ENCODE data around the gene TCL1B.

Gene TCL1B

DNA sequence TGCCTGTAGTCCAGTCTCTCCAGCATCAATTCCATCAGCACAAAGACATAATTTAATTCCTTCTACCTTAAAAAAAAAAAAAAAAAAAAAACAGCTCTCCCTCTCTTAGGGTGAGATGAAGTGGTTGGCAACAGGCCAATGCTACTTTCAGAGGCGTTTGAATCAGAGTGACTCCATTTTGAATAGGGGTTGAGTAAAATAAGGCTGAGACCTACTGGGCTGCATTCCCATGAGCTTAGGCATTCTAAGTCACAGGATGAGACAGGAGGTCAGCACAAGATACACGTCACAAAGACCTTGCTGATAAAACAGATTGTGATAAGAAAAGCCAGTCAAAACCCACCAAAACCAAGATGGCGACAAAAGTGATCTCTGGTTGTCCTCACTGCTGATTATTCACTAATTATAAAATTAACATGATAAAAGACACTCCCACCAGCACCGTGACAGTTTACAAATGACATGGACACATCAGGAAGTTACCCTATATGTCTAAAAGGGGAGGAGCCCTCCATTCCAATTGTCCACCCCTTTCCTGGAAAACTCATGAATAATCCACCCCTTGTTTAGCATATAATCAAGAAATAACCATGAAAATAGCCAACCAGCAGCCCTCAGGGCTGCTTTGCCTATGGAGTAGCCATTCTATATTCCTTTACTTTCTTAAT lies 6.9 kb upstream of the TCL1B start:
- in situ Hi-C loops (cut with HindIII; ENCODE audit: low sequenced_read_pairs): loop anchor here (10.0 kb wide), 1 partner anchor 54 kb away; no protein-coding TSS in a partner anchor
- TF ChIP-seq, protein P1, sequence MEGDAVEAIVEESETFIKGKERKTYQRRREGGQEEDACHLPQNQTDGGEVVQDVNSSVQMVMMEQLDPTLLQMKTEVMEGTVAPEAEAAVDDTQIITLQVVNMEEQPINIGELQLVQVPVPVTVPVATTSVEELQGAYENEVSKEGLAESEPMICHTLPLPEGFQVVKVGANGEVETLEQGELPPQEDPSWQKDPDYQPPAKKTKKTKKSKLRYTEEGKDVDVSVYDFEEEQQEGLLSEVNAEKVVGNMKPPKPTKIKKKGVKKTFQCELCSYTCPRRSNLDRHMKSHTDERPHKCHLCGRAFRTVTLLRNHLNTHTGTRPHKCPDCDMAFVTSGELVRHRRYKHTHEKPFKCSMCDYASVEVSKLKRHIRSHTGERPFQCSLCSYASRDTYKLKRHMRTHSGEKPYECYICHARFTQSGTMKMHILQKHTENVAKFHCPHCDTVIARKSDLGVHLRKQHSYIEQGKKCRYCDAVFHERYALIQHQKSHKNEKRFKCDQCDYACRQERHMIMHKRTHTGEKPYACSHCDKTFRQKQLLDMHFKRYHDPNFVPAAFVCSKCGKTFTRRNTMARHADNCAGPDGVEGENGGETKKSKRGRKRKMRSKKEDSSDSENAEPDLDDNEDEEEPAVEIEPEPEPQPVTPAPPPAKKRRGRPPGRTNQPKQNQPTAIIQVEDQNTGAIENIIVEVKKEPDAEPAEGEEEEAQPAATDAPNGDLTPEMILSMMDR (IDR thresholded peaks at IDR 0.05; ENCODE audit: low read depth, low read length, missing control alignments): no peak
- no peak for DNase-seq (ENCODE audit: low read depth)
- H3K4me3 ChIP-seq (ENCODE audit: low read depth, low read length): no peak overlapping the region

DNA sequence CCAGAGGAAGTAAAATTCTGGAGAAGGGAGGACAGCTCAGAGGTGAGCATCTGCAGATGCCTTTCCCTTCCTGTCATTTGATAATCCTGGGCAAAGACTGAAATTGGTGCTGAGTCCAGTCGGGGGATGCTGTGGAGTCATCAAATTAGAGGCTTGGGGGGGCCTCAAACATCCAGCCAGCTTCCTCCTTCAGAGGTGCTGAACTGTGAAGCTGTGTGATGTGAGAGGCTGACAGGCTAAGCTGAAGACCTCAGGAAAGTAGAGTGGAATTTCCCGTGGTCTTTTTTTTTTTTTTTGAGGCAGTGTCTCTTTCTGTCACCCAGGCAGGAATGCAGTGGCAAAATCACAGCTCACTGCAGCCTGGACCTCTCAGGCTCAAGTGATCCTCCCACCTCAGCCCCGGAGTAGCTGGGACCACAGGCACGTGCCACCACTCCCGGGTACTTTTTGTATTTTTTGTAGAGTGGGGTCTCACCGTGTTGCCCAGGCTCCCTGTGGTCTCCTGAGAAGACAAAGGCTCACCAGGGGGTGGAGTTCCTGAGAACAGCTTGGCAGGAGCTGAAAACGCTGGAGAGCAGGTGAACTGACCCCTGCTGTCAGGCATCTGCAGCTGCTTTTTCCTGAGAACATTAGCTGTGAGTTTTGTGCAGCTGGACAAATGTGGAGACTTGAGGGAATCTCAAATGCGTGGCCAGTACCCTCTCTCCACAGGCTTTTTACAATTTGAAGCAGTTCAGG lies 6.1 kb upstream of the TCL1B start:
- no peak for DNase-seq (ENCODE audit: low read depth)
- TF ChIP-seq, protein P1 (IDR thresholded peaks at IDR 0.05; ENCODE audit: low read depth, low read length, missing control alignments): no peak
- in situ Hi-C loops (cut with HindIII; ENCODE audit: low sequenced_read_pairs): loop anchor here (10.0 kb wide), 1 partner anchor 55 kb away; no protein-coding TSS in a partner anchor
- H3K4me3 ChIP-seq (ENCODE audit: low read depth, low read length): no peak overlapping the region

DNA sequence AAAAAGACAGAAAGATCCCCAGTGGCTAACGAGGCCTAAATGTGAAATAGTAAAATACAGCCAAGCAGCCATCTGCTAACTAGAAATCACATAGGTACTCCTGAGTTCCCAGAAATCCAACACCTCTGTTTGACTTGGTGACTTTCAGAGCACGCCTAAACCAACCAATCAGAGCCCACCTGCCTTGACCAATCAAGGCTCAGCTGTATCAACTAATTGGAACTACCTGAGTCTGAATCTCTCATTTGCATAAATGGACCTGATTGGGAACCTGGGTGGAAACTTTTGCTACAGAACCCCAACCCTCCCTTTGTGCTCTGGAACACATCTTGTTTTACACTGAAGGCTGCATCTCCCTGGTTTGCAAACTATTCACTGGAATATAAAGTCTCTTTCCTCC lies 5.1 kb upstream of the TCL1B start:
- DNase-seq (ENCODE audit: low read depth): no peak
- TF ChIP-seq, protein P1 (IDR thresholded peaks at IDR 0.05; ENCODE audit: low read depth, low read length, missing control alignments): no peak
- H3K4me3 ChIP-seq (ENCODE audit: low read depth, low read length): no peak overlapping the region
- in situ Hi-C loops (cut with HindIII; ENCODE audit: low sequenced_read_pairs): no loop called here

DNA sequence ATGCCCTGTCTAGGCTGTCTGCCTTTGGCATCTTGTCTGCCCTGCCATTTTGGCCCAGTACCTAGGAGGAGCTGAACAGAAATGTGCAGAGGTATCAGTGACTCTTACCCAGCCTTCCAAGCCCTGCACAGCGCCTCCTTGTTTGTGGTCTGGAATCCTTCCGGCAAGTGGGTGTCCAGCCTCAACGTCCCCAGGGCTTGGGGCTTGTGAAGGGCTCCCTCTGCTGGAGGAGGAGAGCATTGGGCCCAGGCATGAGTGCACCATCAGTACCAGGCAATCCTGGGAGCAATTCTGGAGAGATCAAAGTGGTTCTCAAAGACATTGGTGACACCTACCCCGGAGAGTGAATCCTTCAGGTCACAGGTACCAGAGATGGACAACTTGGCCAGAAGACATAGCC lies 2.4 kb upstream of the TCL1B start:
- no peak for DNase-seq (ENCODE audit: low read depth)
- H3K4me3 ChIP-seq (ENCODE audit: low read depth, low read length): no peak overlapping the region
- TF ChIP-seq, protein P1 (IDR thresholded peaks at IDR 0.05; ENCODE audit: low read depth, low read length, missing control alignments): peak; percentile 23
- in situ Hi-C loops (cut with HindIII; ENCODE audit: low sequenced_read_pairs): no loop called here

DNA sequence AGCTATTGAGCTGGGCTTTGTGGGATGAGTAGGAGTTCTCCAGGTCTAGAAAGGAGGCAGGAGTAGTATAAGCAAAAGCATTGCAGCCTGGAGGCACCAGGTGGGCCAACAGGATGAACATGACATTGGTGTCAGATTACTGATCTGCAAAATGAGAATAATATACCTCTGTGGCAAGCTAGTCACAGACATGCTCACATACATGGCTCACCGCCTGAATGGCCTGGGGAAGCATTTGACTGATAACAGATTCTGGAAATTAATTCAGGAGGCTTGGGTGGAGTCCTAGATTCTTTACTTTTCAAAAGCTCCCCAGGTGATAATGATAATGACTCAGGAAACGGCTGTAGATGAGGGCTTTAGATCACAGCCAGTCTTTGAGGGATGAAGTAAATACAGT lies 709 bp downstream of the TCL1B start:
- in situ Hi-C loops (cut with HindIII; ENCODE audit: low sequenced_read_pairs): loop anchor here (5.0 kb wide), 1 partner anchor 50 kb away; no protein-coding TSS in a partner anchor
- no peak for DNase-seq (ENCODE audit: low read depth)
- H3K4me3 ChIP-seq (ENCODE audit: low read depth, low read length): no peak overlapping the region
- TF ChIP-seq, protein P1 (IDR thresholded peaks at IDR 0.05; ENCODE audit: low read depth, low read length, missing control alignments): no peak

DNA sequence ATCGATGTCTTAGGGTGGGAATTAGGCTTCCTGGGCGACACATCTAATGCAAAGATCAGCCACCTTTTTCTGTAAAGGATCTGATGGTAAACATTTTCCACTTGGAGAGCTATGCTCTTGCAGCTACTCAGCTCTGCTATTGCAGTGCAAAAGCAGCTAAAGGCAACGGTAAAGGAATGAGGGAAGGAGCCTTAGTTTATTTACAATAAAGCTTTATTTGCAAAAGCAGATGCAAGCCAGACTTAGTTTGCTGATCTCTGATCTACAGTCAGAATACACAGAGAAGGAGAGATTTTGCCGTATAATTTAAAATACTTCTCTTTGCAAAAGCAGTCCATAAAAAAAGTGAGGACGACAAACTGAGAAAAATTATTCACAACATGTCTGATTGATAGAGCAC lies 3.2 kb downstream of the TCL1B start:
- in situ Hi-C loops (cut with HindIII; ENCODE audit: low sequenced_read_pairs): loop anchor here (5.0 kb wide), 1 partner anchor 52 kb away; no protein-coding TSS in a partner anchor
- no peak overlapping the region for H3K4me3 ChIP-seq (ENCODE audit: low read depth, low read length)
- no peak for DNase-seq (ENCODE audit: low read depth)
- TF ChIP-seq, protein P1 (IDR thresholded peaks at IDR 0.05; ENCODE audit: low read depth, low read length, missing control alignments): no peak
